ENCODE results near the gene SLC10A7.

DNA sequence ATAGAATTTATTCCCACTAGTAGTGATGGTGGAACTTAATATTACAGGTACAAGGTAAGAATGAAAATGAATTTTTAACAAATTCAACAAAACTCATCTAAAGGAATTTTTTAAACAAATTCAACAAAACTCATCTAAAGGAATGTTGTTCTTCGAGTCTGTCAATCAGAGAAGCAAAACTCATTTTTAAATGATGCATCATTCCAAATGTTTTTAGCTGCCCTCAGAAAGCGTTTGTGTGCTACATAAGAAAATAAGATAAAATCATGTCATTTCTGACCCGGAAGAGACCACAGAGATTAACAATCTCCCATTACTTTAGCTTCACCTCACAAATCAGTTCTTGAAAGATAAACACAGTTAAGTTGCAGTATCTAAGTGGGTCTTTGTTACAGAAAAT lies 178.0 kb downstream of the SLC10A7 start:
- no peak for TF ChIP-seq CREB1 (IDR thresholded peaks at IDR 0.05)
- no peak for TF ChIP-seq JUND (IDR thresholded peaks at IDR 0.05; ENCODE audit: low read length)
- no peak for TF ChIP-seq ATF2 (IDR thresholded peaks at IDR 0.05; ENCODE audit: low read length)
- TF ChIP-seq, protein P1, sequence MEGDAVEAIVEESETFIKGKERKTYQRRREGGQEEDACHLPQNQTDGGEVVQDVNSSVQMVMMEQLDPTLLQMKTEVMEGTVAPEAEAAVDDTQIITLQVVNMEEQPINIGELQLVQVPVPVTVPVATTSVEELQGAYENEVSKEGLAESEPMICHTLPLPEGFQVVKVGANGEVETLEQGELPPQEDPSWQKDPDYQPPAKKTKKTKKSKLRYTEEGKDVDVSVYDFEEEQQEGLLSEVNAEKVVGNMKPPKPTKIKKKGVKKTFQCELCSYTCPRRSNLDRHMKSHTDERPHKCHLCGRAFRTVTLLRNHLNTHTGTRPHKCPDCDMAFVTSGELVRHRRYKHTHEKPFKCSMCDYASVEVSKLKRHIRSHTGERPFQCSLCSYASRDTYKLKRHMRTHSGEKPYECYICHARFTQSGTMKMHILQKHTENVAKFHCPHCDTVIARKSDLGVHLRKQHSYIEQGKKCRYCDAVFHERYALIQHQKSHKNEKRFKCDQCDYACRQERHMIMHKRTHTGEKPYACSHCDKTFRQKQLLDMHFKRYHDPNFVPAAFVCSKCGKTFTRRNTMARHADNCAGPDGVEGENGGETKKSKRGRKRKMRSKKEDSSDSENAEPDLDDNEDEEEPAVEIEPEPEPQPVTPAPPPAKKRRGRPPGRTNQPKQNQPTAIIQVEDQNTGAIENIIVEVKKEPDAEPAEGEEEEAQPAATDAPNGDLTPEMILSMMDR (IDR thresholded peaks at IDR 0.05; ENCODE audit: control extremely low read depth in 1 of 3, insufficient read depth in 1 of 3, low read depth in 1 of 3, low read length in 3 of 3) = no peak
- no peak for TF ChIP-seq EZH2 (IDR thresholded peaks at IDR 0.05; ENCODE audit: low read depth, low read length, severe bottlenecking)
- no peak for TF ChIP-seq ATF3 (IDR thresholded peaks at IDR 0.05; ENCODE audit: insufficient read depth, low read depth, low read length)
- no peak for TF ChIP-seq POLR2A (IDR thresholded peaks at IDR 0.05; ENCODE audit: control extremely low read depth in 1 of 2, low read depth in 2 of 2, low read length in 2 of 2)
- no peak for TF ChIP-seq SP1 (IDR thresholded peaks at IDR 0.05; ENCODE audit: low read depth, low read length)
- TF ChIP-seq, protein P2, sequence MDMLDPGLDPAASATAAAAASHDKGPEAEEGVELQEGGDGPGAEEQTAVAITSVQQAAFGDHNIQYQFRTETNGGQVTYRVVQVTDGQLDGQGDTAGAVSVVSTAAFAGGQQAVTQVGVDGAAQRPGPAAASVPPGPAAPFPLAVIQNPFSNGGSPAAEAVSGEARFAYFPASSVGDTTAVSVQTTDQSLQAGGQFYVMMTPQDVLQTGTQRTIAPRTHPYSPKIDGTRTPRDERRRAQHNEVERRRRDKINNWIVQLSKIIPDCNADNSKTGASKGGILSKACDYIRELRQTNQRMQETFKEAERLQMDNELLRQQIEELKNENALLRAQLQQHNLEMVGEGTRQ (IDR thresholded peaks at IDR 0.05; ENCODE audit: low read length) = no peak
- TF ChIP-seq EGR1 (IDR thresholded peaks at IDR 0.05; ENCODE audit: borderline replicate concordance, low read depth, low read length) = no peak
